Measurements from ENCODE around the gene DYNC2H1.

- TF ChIP-seq IRF2 (CRISPR knock-in tag; IDR thresholded peaks at IDR 0.05; ENCODE audit: borderline replicate concordance, low read depth) (no peak), CTCF (IDR thresholded peaks at IDR 0.05) (no peak), SOX15 (CRISPR knock-in tag; IDR thresholded peaks at IDR 0.05) (no peak), TEAD4 (CRISPR knock-in tag; IDR thresholded peaks at IDR 0.05) (no peak), KAT7 (CRISPR knock-in tag; IDR thresholded peaks at IDR 0.05; ENCODE audit: borderline replicate concordance) (no peak), E2F4 (CRISPR knock-in tag; IDR thresholded peaks at IDR 0.05; ENCODE audit: borderline replicate concordance, low read depth) (no peak), FOXJ3 (CRISPR knock-in tag; IDR thresholded peaks at IDR 0.05; ENCODE audit: borderline replicate concordance) (no peak), NFE2L1 (CRISPR knock-in tag; IDR thresholded peaks at IDR 0.05) (no peak)
Measured at GRCh38 chr11:103294516-103294915, 185.3 kb downstream of the DYNC2H1 start.

Data from WTC11 (cell line).